NCI-H82 treated with DMSO at 0.1 percent for 48 hours (cell line): ENCODE measurements around the gene PCNA.
"Not testable (repeated sequence)": the region's sequence is repeated elsewhere in the genome, so short reads cannot be mapped to it uniquely, and the experiment has no call there.

ENCODE experiments used
- DNase-seq: peaks from one replicate; lab custom pipeline; 2025; ENCODE audit not compliant: unreplicated experiment; lab: John Stamatoyannopoulos, UW

Gene PCNA

GRCh38 chr20:5099909-5100308 lies 19.8 kb downstream of the PCNA start:
- not testable (repeated sequence) for DNase-seq

- not testable (repeated sequence) for DNase-seq
Observed at GRCh38 chr20:5099009-5099408, 20.7 kb downstream of the PCNA start.

GRCh38 chr20:5096463-5096862 lies 23.3 kb downstream of the PCNA start:
- no peak for DNase-seq

GRCh38 chr20:5095931-5096330 lies 23.8 kb downstream of the PCNA start:
- peak; percentile 92 for DNase-seq

DNA sequence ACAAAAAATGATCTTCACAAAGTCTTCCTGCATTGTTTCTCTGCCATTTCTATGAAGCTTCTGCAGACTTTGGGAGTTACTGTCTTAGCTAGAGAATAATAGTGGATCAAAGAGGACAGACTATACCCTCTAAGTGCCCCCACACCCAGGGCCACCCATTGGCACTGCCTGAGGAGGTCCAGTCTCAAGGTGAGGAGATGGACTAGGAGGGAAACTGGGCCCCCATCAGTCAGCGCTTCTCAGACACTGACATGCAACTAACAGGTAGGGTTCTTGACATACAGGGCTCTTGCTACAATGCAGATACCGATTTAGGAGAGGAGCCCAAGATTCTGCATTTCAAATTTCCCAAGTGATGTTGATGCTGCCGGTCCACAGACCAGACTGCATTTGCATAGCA lies 24.3 kb downstream of the PCNA start:
- no peak for DNase-seq

DNA sequence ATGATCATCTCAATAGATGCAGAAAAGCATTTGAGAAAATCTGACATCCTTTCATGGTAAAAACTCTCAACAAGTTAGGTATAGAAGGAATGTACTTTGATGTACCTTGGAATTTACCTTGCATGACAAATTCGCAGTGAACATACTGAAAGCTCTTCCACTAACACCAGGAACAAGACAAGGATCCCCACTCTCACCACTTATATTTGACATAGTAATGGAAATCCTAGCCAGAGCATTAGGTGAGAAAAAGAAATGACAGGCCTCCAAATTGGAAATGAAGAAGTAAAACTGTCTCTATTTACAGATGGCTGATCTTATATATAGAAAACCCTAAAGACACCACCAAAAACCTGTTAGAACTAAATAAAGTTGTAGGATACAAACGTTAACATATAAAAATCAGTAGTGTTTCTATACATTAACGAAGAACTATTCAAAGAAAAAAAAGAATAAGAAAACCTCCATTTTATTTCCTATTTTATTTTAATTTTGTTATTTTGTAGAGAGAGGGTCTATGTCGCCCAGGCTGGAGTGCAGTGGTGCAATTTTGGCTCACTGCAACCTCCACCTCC lies 26.9 kb downstream of the PCNA start:
- DNase-seq, result no peak

GRCh38 chr20:5091902-5092301 lies 27.9 kb downstream of the PCNA start:
- DNase-seq, result no peak

DNA sequence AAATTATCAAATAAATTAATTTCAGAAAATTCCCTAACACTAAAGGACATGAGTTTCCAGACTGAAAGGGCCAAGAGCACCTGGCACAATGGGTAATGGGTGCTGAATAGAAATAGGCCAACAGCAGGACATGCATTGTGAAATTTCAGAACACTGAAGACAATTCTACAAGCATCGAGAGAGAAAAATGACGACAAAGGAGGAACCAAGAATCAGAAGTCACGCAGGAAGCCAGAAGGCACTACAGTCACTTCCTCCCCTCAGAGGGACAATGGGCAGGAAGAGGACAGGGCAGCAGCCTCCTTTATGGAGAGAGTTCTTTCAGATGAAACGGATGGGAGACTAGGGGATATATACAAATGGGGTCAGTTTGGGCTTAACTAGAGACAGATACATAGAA lies 29.6 kb downstream of the PCNA start:
- no peak for DNase-seq

GRCh38 chr20:5088688-5089087 lies 31.1 kb downstream of the PCNA start:
- no peak for DNase-seq

GRCh38 chr20:5085380-5085779 lies 34.4 kb downstream of the PCNA start:
- DNase-seq, result no peak

- DNase-seq, result no peak
Observed at GRCh38 chr20:5080384-5080877, 39.3 kb downstream of the PCNA start.

DNA sequence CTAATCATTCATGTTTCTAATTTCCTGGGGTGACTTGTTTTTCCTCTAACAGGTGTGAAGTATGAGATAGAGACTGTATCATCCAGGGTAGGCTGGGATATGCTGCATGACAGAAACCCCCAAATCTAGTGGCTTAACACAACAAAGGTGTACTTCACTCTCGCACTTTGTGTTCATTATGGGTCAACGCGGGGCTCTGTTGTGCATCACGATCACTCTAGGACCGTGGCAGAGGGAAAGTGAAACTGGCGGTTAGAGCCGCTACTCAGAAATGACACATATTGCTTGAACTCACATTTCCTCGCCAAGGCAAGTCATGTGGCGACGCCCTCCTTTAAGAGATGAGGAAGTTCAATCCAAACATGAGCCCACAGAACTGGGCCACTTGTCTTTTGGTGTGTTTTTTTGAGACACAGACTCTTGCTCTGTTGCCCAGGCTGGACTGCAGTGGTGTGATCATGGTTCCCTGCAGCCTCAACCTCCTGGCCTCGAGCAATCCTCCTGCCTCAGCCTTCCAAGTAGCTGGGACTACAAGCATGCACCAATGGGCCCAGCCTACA lies 41.3 kb downstream of the PCNA start:
- DNase-seq, result no peak

DNA sequence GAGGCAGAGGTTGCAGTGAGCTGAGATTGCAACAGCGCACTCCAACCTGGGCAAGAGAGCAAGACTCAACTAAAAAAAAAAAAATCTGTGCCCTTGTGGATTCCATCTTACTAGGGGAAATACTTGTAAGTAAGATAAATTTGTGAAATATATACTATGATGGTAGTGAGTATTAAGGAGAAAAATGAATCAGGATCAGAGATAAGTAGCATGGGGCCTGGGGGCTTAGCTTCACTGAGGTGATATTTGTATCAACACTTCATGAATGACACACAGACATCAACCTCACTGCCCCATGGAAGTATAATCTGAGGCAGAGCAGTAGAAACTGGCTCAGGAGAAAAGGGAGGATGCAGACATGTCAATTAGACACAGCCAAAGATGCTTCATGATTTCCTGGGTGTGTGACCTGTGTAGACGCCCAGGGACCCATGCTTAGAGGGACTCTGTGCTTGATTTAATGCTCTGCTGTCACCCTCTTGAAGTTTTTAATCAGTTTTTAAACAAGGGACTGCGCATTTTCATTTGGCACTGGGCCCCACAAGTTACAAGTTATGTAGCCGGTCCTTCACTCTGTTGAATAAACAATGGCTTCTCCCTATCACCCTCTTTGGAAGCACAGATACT lies 41.9 kb downstream of the PCNA start:
- DNase-seq, result no peak

- DNase-seq, result not testable (repeated sequence)
Observed at GRCh38 chr20:5076913-5077312, 42.8 kb downstream of the PCNA start.

GRCh38 chr20:5074232-5074674 lies 45.5 kb downstream of the PCNA start:
- no peak for DNase-seq

DNA sequence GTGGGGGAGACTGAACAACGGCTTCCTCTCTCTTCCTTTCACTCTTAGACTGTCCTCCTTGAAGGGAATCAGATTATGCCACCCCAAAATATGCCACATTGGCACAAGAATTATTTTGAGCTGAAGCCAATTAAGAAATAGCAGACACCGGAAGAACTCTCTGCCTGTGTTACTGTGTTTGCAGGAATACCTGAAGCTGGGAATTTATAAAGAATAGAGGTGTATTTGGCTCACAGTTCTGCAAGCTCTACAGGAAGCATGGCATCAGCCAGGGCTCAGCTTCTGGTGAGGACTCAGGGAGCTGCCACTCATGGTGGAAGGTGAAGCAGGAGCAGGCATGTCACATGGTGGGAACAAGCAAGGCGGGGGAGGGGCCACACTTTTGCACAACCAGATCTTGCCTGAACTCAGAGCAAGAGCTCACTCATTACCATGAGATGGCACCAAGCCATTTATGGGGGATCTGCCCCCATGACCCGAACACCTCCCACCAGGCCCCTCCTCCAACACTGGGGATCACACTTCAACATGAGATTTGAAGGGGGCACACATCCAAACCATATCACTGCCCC lies 46.0 kb downstream of the PCNA start:
- DNase-seq, result no peak

- DNase-seq, result no peak
Observed at GRCh38 chr20:5072756-5073659, 46.8 kb downstream of the PCNA start.

GRCh38 chr20:5071942-5072341 lies 47.8 kb downstream of the PCNA start:
- not testable (repeated sequence) for DNase-seq

- no peak for DNase-seq
Observed at GRCh38 chr20:5070570-5070969, 49.2 kb downstream of the PCNA start.

DNA sequence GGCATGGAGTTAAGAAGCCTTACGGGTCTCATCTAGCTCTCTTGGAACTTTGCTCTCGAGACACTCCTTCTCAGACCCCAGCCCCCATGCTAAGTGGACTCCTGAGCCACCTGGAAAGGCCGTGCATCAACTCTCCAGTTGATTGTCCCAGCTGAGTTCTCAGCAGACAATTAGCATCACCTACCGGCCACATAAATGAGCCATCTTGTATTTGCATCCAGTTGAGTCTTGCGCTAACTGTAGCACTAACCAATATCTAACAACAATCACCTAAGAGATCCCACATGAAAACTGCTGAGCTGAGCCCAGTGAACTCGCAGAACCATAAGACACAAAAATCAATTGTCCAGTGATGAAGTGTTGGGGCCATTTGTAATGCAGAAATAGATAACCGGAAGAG lies 49.7 kb downstream of the PCNA start:
- DNase-seq, result no peak

DNA sequence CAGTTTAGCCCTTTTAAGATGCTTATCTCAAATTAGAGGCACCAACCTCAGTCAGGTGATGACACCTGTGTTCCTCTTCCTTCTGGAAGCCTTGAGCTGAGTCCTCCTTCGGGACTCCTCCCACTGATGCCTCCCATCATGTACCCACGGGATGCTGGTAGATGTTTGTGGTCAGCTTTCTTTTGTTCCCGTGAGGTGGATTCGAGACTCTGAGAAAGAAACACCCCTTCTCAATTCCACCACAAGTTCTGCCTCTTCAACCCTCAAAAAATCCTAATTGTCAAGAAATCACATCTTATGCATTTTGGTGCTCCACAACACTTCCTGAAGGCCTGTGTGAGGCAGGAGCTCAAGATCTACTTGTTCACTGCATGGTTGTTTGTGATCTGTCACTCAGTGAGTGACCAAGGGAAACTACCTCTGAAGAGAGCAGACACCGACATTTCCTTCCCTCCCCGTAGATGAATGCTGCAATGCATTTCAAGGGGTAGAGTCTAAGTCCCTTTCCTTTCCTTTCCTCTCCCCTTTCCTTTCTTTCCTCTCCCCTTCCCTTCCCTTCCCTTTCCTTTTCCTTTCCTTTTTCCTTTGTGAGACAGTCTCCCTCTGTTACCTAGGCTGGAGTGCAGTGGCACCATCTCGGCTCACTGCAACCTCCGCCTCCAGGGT lies 50.5 kb downstream of the PCNA start:
- DNase-seq, result no peak
